ENCODE measurements around the gene CPXM2.

DNA sequence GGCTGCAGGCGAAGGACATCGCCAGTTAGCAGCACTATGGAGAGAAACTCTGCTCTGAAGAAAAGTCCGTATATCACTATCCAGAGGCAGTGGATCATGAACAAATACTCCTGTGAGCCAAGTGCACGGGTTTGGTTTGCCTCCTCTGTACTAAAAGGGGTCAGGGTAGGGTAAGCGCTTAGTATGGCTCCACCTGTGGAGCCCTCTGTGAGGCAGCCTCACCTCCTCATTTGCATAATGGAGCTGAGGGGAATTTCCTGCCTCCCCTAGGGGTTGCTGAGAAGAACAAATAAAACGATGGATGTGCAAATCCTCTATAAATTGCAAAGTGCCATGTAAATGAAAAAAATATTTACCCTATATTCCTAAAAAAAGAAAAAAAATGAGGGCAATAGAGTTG lies 162.1 kb downstream of the CPXM2 start:
- TF ChIP-seq POU2F2 (IDR thresholded peaks at IDR 0.05; ENCODE audit: low read depth, low read length) (no peak), POLR2AphosphoS5 (IDR thresholded peaks at IDR 0.05; ENCODE audit: low read depth, low read length) (no peak)
